ENCODE results near the gene ZXDC. TPM values are rescaled to one million over a fixed set of nuclear protein-coding genes. Genes with fewer than 3 reads are reported as not detected.
A peak's percentile ranks its signal among the peaks of the same experiment; 100 is the strongest.

The ZXDC gene
- total RNA-seq, 1 experiment from 2014 or later: 17.2 TPM

- no peak for DNase-seq
- no peaks in the 10 kb centered on the region for H3K4me1 ChIP-seq
- H3K27me3 ChIP-seq: 0 out of 2 replicates have a peak, but pooled peaks cover 2% of the 10 kb centered on the region
- no peaks in the 10 kb centered on the region for H3K9me3 ChIP-seq (replicated peaks)
- no peak within 1 kb of the TSS for H3K27ac ChIP-seq
- H3K4me3 ChIP-seq: no peak within 1 kb of the TSS
- H3K36me3 ChIP-seq: no peaks in the 10 kb centered on the region
Measured at GRCh38 chr3:126394179-126394976, 81.3 kb downstream of the ZXDC start, which contains the start of gene CFAP100. TSS of gene CFAP100 (plus strand) at chr3:126394909. CDS start at chr3:126396001, 1,092 bp downstream.

DNA sequence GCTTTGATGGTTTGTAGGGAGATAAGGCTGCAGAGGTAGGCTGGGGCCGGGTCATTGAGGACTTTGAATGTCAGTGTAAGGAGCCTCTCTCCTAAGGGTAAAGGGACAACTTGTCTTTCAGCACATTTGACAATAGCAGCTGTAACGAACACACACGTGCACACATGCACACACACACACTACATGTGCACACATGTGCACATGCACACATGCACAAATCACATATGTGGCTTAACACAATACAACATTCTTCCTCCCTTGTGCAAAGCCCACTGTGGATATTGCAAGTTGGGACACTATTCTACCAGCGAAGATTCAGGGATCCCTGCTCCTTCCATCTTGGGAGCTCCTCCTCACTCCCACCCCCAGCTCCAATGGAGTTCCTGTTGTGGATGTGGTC lies 82.1 kb downstream of the ZXDC start:
- DNase-seq: no peak
- Histone ChIP-seq H3K36me3 (no peaks in the 10 kb centered on the region), H3K27me3 (0 out of 2 replicates have a peak, but pooled peaks cover 2% of the 10 kb centered on the region), H3K27ac (no peak overlapping the region), H3K4me1 (no peaks in the 10 kb centered on the region), H3K4me3 (no peak overlapping the region), H3K9me3 (replicated peaks) (no peaks in the 10 kb centered on the region)

DNA sequence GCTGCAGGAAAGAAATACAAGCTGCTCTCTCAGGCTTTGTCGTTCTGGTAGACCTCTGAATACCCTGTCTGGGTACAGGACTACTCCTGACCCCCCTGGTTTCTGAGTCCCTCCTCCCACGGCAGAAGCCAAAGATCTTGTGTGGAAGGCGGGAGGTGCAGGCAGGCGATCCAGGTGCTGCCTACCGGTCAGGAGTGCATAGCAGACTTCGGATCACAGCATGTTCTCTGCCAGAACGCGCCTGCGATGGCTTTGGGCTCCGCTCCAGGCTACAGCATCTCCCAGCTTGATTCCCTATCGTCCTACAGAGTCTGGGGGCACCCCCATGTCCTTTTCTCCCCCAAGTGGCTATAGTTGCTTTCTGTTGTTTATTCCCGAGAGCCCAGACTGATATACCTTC lies 83.4 kb downstream of the ZXDC start:
- Histone ChIP-seq H3K4me3 (no peak overlapping the region), H3K9me3 (replicated peaks) (no peaks in the 10 kb centered on the region), H3K36me3 (no peaks in the 10 kb centered on the region), H3K27me3 (0 out of 2 replicates have a peak, but pooled peaks cover 2% of the 10 kb centered on the region), H3K27ac (no peak overlapping the region), H3K4me1 (no peaks in the 10 kb centered on the region)
- DNase-seq: no peak

- no peak overlapping the region for H3K27ac ChIP-seq
- H3K9me3 ChIP-seq (replicated peaks): no peaks in the 10 kb centered on the region
- no peak for DNase-seq
- no peak overlapping the region for H3K4me3 ChIP-seq
- H3K36me3 ChIP-seq: no peaks in the 10 kb centered on the region
- H3K27me3 ChIP-seq: 0 out of 2 replicates have a peak, but pooled peaks cover 2% of the 10 kb centered on the region
- H3K4me1 ChIP-seq: no peaks in the 10 kb centered on the region
Measured at GRCh38 chr3:126391631-126392030, 84.1 kb downstream of the ZXDC start.

GRCh38 chr3:126390751-126391150 lies 84.9 kb downstream of the ZXDC start:
- H3K27ac ChIP-seq: no peak overlapping the region
- no peak overlapping the region for H3K4me3 ChIP-seq
- H3K27me3 ChIP-seq: 0 out of 2 replicates have a peak, but pooled peaks cover 2% of the 10 kb centered on the region
- H3K4me1 ChIP-seq: no peaks in the 10 kb centered on the region
- no peaks in the 10 kb centered on the region for H3K9me3 ChIP-seq (replicated peaks)
- no peak for DNase-seq
- H3K36me3 ChIP-seq: no peaks in the 10 kb centered on the region

DNA sequence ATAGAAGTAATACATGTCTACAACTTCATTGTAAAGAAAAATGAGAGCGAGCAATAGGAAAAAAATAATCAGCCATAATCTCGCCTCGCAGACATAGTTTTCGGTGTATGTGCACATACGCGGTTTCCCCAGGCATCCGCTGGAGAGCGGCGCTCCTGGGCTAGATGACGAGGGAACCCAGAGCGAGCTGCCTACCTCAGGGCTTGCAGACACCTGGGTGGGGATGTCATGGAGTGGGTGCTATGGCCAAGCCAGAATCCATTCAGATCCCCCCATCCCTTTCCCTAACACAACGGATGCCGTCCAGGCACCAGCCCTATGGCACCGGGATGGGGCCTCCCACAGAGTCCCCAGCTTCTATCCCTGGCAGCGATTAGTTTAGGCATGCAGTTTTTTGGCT lies 85.5 kb downstream of the ZXDC start:
- H3K27me3 ChIP-seq: 0 out of 2 replicates have a peak, but pooled peaks cover 2% of the 10 kb centered on the region
- H3K4me3 ChIP-seq: no peak overlapping the region
- no peak for DNase-seq

GRCh38 chr3:126389794-126390146 lies 85.9 kb downstream of the ZXDC start:
- Histone ChIP-seq H3K9me3 (replicated peaks) (no peaks in the 10 kb centered on the region), H3K27ac (no peak overlapping the region), H3K4me1 (no peaks in the 10 kb centered on the region), H3K4me3 (no peak overlapping the region), H3K36me3 (no peaks in the 10 kb centered on the region), H3K27me3 (0 out of 2 replicates have a peak, but pooled peaks cover 2% of the 10 kb centered on the region)
- DNase-seq: no peak

More for the DNA sequence above, 85.5 kb downstream of the ZXDC start:
- H3K9me3 ChIP-seq (replicated peaks): no peaks in the 10 kb centered on the region
- no peaks in the 10 kb centered on the region for H3K36me3 ChIP-seq
- H3K27ac ChIP-seq: no peak overlapping the region
- no peaks in the 10 kb centered on the region for H3K4me1 ChIP-seq

- Histone ChIP-seq H3K4me1 (no peaks in the 10 kb centered on the region), H3K4me3 (0 out of 2 replicates have a peak overlapping the region, but pooled peaks have one; percentile 17), H3K27me3 (0 out of 2 replicates have a peak, but pooled peaks cover 2% of the 10 kb centered on the region), H3K36me3 (no peaks in the 10 kb centered on the region), H3K9me3 (replicated peaks) (no peaks in the 10 kb centered on the region), H3K27ac (no peak overlapping the region)
- DNase-seq: peak; percentile 20 to 45
Measured at GRCh38 chr3:126389112-126389793, 86.4 kb downstream of the ZXDC start.

Other genes with a start within 250 kb of the ZXDC start
- 3.2 and 3.3 TPM in 2 replicates for gene KLF15, start 118.5 kb downstream of the ZXDC start, total RNA-seq (2014; rRNA removed; shearing (Covaris generic))
- not detected in 2 replicates for gene CFAP100, start 81.0 kb downstream of the ZXDC start, total RNA-seq (2014; rRNA removed; shearing (Covaris generic))
- gene UROC1, start 41.9 kb upstream of the ZXDC start, total RNA-seq (2014; rRNA removed; shearing (Covaris generic)): not detected in 2 replicates
- not detected in 2 replicates for gene CHST13, start 48.3 kb upstream of the ZXDC start, total RNA-seq (2014; rRNA removed; shearing (Covaris generic))
- gene C3orf22, start 83.0 kb upstream of the ZXDC start, total RNA-seq (2014; rRNA removed; shearing (Covaris generic)): not detected in 2 replicates
- gene TXNRD3, start 179.2 kb upstream of the ZXDC start, total RNA-seq (2014; rRNA removed; shearing (Covaris generic)): 2.3 and 2.7 TPM in 2 replicates
- 24.2 and 24.4 TPM in 2 replicates for gene CHCHD6, start 228.3 kb upstream of the ZXDC start, total RNA-seq (2014; rRNA removed; shearing (Covaris generic))